GM23338 (cell line): ENCODE results near the gene MGAT4B. TPM values are rescaled to one million over a fixed set of nuclear protein-coding genes. Genes with fewer than 3 reads are reported as not detected.

Experiments
- ATAC-seq: fragments of 200-7000 bp; cut with Tn5 transposase; 3 replicates; pipeline ENCODE4 v1.9.1; 2020
- DNase-seq: peaks from one replicate; pipeline ENCODE4 v3.0.0-alpha.2; 2015; ENCODE audit warnings: low spot score
- H2AFZ ChIP-seq: fragments of 200-600 bp; sonication (generic); 2 replicates; pipeline ENCODE4 v1.8.0; 2016; ENCODE audit warnings: antibody characterized with exemption, mild to moderate bottlenecking, moderate library complexity
- H3F3A ChIP-seq: fragments of 200-600 bp; sonication (generic); replicated peaks from 2 replicates; pipeline ENCODE4 v1.8.0; 2017; ENCODE audit warnings: antibody characterized with exemption, mixed run types, low read depth
- H3K27ac ChIP-seq: fragments of 200-600 bp; sonication (generic); 2 replicates; pipeline ENCODE4 v1.6.1; 2016; ENCODE audit warnings: low read depth
- H3K27me3 ChIP-seq: fragments of 200-600 bp; sonication (generic); 2 replicates; pipeline ENCODE4 v1.8.0; 2016; ENCODE audit warnings: mild to moderate bottlenecking, mixed run types, moderate library complexity; ENCODE audit not compliant: insufficient read depth
- H3K36me3 ChIP-seq: fragments of 200-600 bp; sonication (generic); 2 replicates; pipeline ENCODE4 v1.8.0; 2016; ENCODE audit warnings: mild to moderate bottlenecking; ENCODE audit not compliant: insufficient read depth
- H3K4me1 ChIP-seq: fragments of 200-600 bp; sonication (generic); 2 replicates; pipeline ENCODE4 v1.8.0; 2016; ENCODE audit warnings: mild to moderate bottlenecking, moderate library complexity; ENCODE audit not compliant: insufficient read depth
- H3K4me2 ChIP-seq: fragments of 200-600 bp; sonication (generic); 2 replicates; pipeline ENCODE4 v1.7.1; 2017; ENCODE audit warnings: mixed run types
- H3K4me3 ChIP-seq: fragments of 200-600 bp; sonication (generic); 2 replicates; pipeline ENCODE4 v1.6.1; 2016; ENCODE audit warnings: mixed run types
- H3K79me2 ChIP-seq: fragments of 200-600 bp; sonication (generic); replicated peaks from 2 replicates; pipeline ENCODE4 v1.8.0; 2017; ENCODE audit warnings: mild to moderate bottlenecking; ENCODE audit not compliant: insufficient read depth
- H3K9me2 ChIP-seq: fragments of 200-600 bp; sonication (generic); 2 replicates; pipeline ENCODE4 v1.8.0; 2017; ENCODE audit not compliant: insufficient read depth
- H4K20me1 ChIP-seq: fragments of 200-600 bp; sonication (generic); replicated peaks from 2 replicates; pipeline ENCODE4 v1.8.0; 2017; ENCODE audit warnings: mild to moderate bottlenecking; ENCODE audit not compliant: insufficient read depth
- H3K27ac Mint-ChIP-seq: 2 replicates; pipeline ENCODE4 v1.8.0; 2020; ENCODE audit warnings: inconsistent platforms, mild to moderate bottlenecking, moderate library complexity, mixed read lengths
- H3K27me3 Mint-ChIP-seq: 3 replicates; pipeline ENCODE4 v1.8.0; 2022; ENCODE audit warnings: low read depth, mild to moderate bottlenecking, moderate library complexity, mixed read lengths, inconsistent platforms; ENCODE audit not compliant: insufficient read depth, poor library complexity
- H3K36me3 Mint-ChIP-seq: 3 replicates; pipeline ENCODE4 v1.8.0; 2021; ENCODE audit warnings: low read depth, mild to moderate bottlenecking, inconsistent platforms, moderate library complexity, mixed read lengths
- H3K4me1 Mint-ChIP-seq: 3 replicates; pipeline ENCODE4 v1.8.0; 2020; ENCODE audit warnings: mild to moderate bottlenecking, inconsistent platforms, mixed read lengths
- H3K4me3 Mint-ChIP-seq: 3 replicates; pipeline ENCODE4 v1.8.0; 2021; ENCODE audit warnings: moderate library complexity, mild to moderate bottlenecking, inconsistent platforms, mixed read lengths
- H3K9me3 Mint-ChIP-seq: 3 replicates; pipeline ENCODE4 v1.8.0; 2020; ENCODE audit warnings: moderate library complexity, mild to moderate bottlenecking, inconsistent platforms, mixed read lengths
- CREB1 ChIP-seq: fragments of 250-450 bp; sonication (Bioruptor Pico); IDR thresholded peaks from 2 replicates; pipeline ENCODE4 v1.5.0; 2020; ENCODE audit warnings: low read depth, mild to moderate bottlenecking, moderate library complexity
- CTCF ChIP-seq, 2 experiments: fragments of 200-600 bp in 1 of 2; sonication (generic) in 1 of 2; conservative IDR thresholded peaks; 2 replicates each; pipeline versions ENCODE4 v1.5.1 to v1.6.1; 2016 to 2017; ENCODE audit warnings: antibody characterized with exemption in 2 of 2, low read depth in 2 of 2, mild to moderate bottlenecking in 2 of 2, moderate library complexity in 1 of 2
- EZH2phosphoT487 ChIP-seq: fragments of 200-600 bp; sonication (generic); IDR thresholded peaks from one replicate; pipeline ENCODE4 v1.8.1; 2018; ENCODE audit warnings: antibody characterized with exemption; ENCODE audit not compliant: unreplicated experiment
- JUNB ChIP-seq: IDR thresholded peaks from one replicate; pipeline ENCODE4 v1.6.1; 2016; ENCODE audit warnings: antibody characterized with exemption; ENCODE audit not compliant: unreplicated experiment
- NANOG ChIP-seq: IDR thresholded peaks from 2 replicates; pipeline ENCODE4 v1.6.1; 2016; ENCODE audit warnings: antibody characterized with exemption, borderline replicate concordance
- POLR2AphosphoS5 ChIP-seq: IDR thresholded peaks from 2 replicates; pipeline ENCODE4 v1.6.1; 2016; ENCODE audit warnings: antibody characterized with exemption, low read depth
- STAT1 ChIP-seq: IDR thresholded peaks from one replicate; pipeline ENCODE4 v1.6.1; 2016; ENCODE audit warnings: antibody characterized with exemption; ENCODE audit not compliant: unreplicated experiment
- ZNF331 ChIP-seq: fragments of 250-450 bp; sonication (Bioruptor Pico); IDR thresholded peaks from 2 replicates; pipeline ENCODE4 v1.5.0; 2020; ENCODE audit warnings: low read depth, mild to moderate bottlenecking, moderate library complexity
- ZNF462 ChIP-seq: fragments of 250-450 bp; sonication (Bioruptor Pico); IDR thresholded peaks from 2 replicates; pipeline ENCODE4 v1.5.0; 2020; ENCODE audit warnings: mild to moderate bottlenecking, moderate library complexity
- polyA plus RNA-seq: library from polyadenylated mRNA; unstranded; fragments of >200 nt; fragmentation: Nextera tagmentation; extraction: Ambion mirVana; gene quantifications from 2 replicates; pipeline ENCODE4 v1.2.1, GENCODE V29; 2016
- total RNA-seq: library from RNA; depleted of rRNA; stranded (reverse); fragments of >200 nt; shearing (Covaris generic); gene quantifications from 2 replicates; pipeline ENCODE4 v1.2.3, GENCODE V29; 2014
- TF ChIP-seq, protein P1 (sequence below): IDR thresholded peaks from one replicate; pipeline ENCODE4 v1.6.1; 2018; ENCODE audit warnings: antibody characterized with exemption; ENCODE audit not compliant: unreplicated experiment
- TF ChIP-seq, protein P2 (sequence below): IDR thresholded peaks from 2 replicates; pipeline ENCODE4 v1.6.1; 2016; ENCODE audit warnings: antibody characterized with exemption

The MGAT4B gene
- total and polyA plus RNA-seq, 2 experiments from 2014 or later = 32.3 to 101 TPM

DNA sequence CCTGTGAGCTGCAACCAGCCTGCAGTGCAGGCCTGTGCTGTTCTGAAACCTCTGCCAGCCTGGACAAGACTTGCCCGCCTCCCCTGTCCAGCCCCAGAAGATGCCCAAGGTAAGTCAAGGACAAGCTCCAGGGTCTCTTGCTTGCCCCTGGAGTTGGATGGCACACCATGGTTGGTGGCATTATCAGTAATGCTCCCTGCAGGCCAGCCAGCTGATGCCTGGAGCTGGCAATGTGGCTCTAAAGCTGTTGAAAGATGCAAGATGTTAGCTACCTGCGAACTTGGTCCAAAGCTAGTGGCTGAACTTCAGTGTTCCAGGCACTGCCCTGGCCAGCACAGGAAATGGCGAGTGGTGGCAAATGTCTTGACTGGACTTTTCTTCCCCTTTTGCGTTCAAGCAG is 26.8 kb downstream of the MGAT4B start (continued):
- TF ChIP-seq ZNF462 (no peak), CTCF (conservative IDR thresholded peaks at IDR 0.05; ENCODE audit: low read depth in 2 of 2) (no peak), JUNB (no peak)

DNA sequence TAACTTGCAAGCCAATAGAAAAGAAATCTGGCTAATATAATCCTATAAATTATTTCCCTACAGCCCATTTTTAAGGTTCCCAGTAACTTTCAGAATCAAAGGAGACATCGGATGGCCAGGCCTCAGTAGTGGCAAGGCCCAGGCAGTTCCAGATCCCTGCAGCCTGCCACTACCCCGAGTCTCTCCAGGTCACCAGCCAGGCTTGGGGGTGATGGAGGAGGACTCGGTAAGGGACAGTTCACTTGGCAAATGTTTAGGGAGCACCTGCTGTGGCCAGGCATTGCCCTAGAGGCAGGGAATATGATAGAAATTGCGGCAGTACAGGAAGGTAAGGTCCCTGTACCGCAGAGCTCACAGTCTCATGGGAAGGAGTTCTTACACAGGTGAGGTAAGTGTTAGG is 28.1 kb downstream of the MGAT4B start:
- H3K9me3 Mint-ChIP-seq = no peaks in the 10 kb centered on the region
- DNase-seq (no peak), ATAC-seq (no peak)
- peaks cover 4% of the 10 kb centered on the region for H3K27me3 Mint-ChIP-seq
- Histone ChIP-seq H3K4me1 (no peaks in the 10 kb centered on the region), H3K4me2 (no peak overlapping the region), H3K9me2 (no peaks in the 10 kb centered on the region), H3K27me3 (no peaks in the 10 kb centered on the region), H2AFZ (no peak overlapping the region), H3K27ac (no peak overlapping the region), H3K4me3 (no peak overlapping the region), H4K20me1 (peaks cover 15% of the 10 kb centered on the region), H3F3A (peaks cover 3% of the 10 kb centered on the region; the same call in 1 of the 2 replicates), H3K79me2 (no peaks in the 10 kb centered on the region), H3K36me3 (peaks cover 24% of the 10 kb centered on the region)
- H3K27ac Mint-ChIP-seq = no peak overlapping the region
- H3K36me3 Mint-ChIP-seq = peaks cover 49% of the 10 kb centered on the region
- no peak overlapping the region for H3K4me3 Mint-ChIP-seq
- no peaks in the 10 kb centered on the region for H3K4me1 Mint-ChIP-seq
- TF ChIP-seq CTCF (conservative IDR thresholded peaks at IDR 0.05; ENCODE audit: low read depth in 2 of 2) (no peak), JUNB (no peak), EZH2phosphoT487 (no peak), ZNF331 (CRISPR knock-in tag) (no peak), POLR2AphosphoS5 (no peak), CREB1 (CRISPR knock-in tag) (no peak), STAT1 (no peak), NANOG (no peak)
- TF ChIP-seq, protein P1, sequence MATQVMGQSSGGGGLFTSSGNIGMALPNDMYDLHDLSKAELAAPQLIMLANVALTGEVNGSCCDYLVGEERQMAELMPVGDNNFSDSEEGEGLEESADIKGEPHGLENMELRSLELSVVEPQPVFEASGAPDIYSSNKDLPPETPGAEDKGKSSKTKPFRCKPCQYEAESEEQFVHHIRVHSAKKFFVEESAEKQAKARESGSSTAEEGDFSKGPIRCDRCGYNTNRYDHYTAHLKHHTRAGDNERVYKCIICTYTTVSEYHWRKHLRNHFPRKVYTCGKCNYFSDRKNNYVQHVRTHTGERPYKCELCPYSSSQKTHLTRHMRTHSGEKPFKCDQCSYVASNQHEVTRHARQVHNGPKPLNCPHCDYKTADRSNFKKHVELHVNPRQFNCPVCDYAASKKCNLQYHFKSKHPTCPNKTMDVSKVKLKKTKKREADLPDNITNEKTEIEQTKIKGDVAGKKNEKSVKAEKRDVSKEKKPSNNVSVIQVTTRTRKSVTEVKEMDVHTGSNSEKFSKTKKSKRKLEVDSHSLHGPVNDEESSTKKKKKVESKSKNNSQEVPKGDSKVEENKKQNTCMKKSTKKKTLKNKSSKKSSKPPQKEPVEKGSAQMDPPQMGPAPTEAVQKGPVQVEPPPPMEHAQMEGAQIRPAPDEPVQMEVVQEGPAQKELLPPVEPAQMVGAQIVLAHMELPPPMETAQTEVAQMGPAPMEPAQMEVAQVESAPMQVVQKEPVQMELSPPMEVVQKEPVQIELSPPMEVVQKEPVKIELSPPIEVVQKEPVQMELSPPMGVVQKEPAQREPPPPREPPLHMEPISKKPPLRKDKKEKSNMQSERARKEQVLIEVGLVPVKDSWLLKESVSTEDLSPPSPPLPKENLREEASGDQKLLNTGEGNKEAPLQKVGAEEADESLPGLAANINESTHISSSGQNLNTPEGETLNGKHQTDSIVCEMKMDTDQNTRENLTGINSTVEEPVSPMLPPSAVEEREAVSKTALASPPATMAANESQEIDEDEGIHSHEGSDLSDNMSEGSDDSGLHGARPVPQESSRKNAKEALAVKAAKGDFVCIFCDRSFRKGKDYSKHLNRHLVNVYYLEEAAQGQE = no peak
- TF ChIP-seq, protein P2, sequence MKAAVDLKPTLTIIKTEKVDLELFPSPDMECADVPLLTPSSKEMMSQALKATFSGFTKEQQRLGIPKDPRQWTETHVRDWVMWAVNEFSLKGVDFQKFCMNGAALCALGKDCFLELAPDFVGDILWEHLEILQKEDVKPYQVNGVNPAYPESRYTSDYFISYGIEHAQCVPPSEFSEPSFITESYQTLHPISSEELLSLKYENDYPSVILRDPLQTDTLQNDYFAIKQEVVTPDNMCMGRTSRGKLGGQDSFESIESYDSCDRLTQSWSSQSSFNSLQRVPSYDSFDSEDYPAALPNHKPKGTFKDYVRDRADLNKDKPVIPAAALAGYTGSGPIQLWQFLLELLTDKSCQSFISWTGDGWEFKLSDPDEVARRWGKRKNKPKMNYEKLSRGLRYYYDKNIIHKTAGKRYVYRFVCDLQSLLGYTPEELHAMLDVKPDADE = no peak
